DMS114 treated with DMSO at 0.1 percent for 48 hours (cell line): ENCODE results near the gene DNAJB11.
A peak's percentile ranks its signal among the peaks of the same experiment; 100 is the strongest.

Experiments
- DNase-seq: peaks from one replicate; lab custom pipeline; 2025; ENCODE audit not compliant: unreplicated experiment; lab: John Stamatoyannopoulos, UW

DNAJB11 gene

DNA sequence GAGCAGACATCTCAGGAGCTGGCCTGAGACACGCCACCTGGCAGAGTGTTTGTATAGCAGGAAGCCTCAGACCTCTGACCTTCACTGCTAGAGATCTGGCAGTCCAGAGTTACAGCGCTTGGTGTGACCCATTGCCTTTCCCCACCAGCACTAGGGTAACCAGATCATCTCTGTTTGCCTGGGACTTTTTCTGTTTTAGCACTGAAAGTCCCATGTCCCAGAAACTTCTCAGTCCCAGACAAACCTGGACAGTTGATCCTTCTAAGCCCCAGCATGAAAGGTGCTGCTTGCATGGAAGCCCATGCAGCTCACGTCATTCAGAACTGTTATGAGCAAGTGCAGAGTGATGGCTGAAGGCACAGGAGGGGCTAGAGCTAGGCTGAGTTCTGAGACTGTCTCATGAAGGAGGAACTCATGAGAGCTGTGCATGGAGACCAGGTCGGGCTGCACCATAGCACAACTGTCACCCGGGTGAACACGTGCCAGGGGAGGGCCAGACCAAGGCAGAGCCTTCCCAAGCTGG, 24.1 kb downstream of the DNAJB11 start:
- DNase-seq = no peak

DNA sequence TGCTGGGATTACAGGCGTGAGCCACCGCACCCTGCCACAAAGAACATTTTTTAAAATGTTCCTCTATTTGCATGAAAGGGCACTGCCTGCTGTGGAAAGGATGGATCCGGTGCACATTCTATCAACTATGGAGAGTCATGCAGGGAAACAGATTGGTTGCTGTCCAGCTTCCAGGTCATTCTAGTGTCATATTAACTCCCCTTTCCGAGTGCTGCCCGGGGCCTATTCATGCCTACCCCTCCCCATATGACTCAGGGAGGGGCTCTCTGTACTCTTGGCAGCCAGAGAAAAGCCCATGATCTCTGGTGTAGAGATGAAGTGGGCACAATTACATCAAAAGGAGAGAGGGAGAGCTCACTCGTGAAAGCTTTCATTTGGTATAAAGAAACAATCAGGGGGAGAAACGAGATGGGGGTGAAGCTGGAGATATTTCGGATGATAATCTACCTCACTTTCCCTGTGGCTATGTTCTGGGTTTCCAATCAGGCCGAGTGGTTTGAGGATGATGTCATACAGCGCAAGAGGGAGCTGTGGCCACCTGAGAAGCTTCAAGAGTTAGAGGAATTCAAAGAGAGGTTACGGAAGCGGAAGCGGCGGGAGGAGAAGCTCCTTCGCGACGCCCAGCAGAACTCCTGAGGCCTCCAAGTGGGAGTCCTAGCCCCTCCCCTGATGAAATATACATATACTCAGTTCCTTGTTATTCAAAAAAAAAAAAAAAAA, 26.2 kb downstream of the DNAJB11 start:
- DNase-seq = no peak

GRCh38 chr3:186598108-186598784, 27.7 kb downstream of the DNAJB11 start:
- DNase-seq = no peak

- no peak for DNase-seq
Measured at GRCh38 chr3:186598794-186599141, 28.2 kb downstream of the DNAJB11 start.

DNA sequence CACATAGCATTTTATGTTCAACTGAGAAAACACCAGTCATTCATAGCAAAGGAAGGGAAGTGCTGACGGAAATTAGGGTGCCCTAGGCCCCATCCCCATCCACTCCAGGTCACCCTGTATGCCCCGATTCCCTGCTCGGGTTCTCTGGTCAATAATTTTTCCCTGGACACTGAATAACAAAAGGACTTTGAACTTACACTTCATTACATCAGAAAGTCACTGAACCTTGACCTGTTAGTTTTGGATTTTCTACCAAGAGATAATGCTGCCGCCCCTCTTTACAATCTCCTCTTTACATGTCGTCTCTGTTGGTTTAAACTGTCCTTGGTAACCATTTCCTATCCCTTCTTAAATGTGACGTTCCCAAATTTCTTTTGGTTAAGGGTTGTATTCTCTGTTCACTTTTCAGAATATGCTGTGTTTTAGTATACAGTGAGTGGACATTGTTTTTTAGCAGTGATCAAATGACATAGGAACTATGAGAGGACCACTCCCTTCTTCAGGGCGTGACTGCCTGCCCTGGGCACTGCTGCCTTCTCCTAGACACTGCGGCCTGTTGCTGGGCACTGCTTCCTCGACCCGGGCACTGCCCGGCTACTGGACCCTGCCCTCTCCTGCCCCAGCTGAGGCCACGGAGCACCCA, 28.7 kb downstream of the DNAJB11 start:
- DNase-seq = no peak

- DNase-seq = no peak
Measured at GRCh38 chr3:186599785-186600166, 29.3 kb downstream of the DNAJB11 start.

DNA sequence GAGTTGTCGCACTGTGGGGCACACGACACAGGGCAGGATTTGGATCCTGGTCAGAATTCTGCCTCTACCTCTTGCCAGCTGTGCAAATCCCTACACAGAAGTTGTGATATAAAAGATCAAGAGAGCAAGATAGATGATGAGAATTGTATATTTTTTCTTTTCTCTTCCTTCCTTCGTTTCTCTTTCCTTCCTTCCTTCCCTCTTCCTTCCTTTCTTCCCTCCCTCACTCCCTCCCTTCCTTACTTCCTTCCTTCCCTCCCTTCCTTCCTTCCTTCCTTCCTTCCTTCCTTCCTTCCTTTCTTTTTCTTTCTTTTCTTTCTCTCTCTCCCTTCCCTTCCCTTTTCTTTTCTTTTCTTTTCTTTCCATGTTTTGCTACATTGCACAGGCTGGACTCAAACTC, 30.4 kb downstream of the DNAJB11 start:
- DNase-seq = no peak

DNA sequence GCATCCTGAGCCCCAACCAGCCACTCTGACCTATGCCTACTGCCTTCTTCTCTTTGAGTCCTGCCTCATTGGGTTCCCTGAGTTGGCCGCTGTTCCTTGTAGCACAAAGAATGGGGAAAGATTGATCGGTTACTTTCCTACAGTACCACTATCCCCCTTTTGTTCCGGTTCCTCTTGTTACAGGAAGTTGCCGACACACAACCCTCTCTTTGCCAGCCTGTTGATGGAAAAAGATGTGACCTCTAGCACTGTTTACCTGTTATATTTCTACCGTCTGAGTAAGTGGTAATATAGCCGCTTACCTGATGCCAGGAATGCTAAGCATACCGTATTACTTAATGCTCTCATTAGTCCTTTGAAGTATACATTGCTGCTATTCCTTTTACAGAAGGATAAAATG, 32.6 kb downstream of the DNAJB11 start:
- DNase-seq = no peak

GRCh38 chr3:186605078-186605477, 34.6 kb downstream of the DNAJB11 start:
- DNase-seq = no peak

DNA sequence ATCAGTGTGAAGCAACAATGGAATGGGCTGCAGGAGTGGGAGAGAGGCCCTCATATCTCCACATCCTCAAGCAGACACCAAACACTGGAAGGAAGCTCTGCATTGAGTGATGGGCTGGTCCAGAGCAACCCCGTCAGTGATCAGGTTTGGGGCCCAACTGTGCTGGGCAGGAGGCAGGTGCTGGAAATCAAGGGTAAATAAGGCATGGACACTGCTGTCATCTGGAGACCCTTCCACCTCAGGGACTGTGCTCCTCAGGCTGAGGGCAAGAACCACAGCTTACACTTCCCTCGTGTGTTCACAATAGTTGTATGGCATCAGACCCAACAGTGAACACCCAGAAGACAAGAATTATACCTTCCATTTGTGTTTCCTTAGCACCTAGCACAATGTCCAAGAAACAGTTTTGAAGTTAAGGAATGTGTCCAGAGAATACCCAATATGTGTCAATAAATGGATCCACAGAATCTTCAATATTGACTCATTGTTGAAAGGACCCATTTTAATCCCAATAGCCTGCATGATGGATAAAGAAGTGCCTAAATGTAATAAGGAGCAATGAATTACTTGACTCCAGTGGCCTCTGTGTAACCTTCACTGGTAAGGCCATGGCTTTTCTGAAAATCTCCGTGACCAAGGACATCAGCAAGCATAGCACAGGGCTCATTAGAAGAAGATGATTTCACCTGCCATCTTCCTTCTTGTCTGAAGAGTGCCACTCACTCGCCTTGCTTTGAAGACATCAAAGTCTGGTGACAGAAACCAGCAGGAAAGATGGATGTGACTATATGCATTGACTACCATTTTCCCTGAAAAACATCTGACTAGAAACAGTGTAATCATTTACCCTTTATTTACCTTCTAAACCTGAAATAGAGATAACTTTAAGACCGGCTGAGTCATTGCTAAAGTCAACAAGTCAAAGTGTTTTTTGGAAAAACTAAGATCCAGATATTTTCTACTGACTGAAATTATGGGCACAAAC, 35.3 kb downstream of the DNAJB11 start:
- DNase-seq = no peak

- no peak for DNase-seq
Measured at GRCh38 chr3:186608624-186609215, 38.2 kb downstream of the DNAJB11 start.

DNA sequence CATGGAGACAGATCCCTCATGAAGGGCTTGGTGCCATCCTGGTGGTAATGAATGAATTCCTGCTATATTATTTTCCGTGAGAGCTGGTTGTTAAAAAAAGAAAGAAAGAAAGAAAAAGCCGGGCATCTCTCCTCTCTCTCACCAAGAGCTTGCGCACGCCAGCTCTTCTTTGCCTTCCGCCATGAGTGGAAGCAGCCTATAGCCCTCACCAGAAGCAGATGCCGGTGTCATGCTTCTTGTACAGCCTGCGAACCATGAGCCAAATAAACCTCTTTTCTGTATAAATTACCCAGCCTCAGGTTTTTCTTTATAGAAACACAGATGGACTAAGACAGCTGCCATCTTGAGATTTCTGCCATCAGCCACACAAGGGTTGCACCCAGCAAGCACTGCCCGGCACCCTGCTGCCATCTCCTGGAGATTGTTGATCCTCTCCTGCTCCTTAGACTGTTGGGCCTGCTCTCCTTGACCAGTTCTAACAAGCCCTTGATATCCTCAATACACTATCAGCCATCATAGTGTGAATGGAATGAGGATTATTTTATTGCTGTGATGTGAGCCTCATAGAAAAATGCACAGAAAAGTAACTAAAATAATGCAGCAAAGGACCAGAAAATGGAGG, 38.8 kb downstream of the DNAJB11 start:
- no peak for DNase-seq

DNA sequence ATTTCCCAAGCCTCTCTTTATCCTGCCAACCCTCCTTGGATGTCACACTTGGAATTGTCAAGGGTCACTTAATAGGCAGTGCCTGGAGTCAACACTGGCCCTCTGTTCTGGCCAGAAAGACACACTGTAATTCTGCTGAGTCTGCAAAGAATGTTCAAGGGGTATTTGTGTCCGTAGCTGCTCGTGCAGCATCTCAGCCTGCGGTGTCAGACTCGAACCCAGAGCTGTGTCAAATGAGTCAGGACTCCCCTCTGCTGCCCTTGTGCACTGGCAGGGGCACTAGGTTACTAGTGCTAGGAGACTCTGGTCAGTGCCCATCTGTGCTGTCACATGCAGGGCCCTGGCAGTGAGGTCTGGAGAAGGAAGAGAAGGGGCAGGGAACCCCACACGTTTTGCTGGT, 41.5 kb downstream of the DNAJB11 start:
- DNase-seq = no peak

- no peak for DNase-seq
Measured at GRCh38 chr3:186612721-186613636, 42.5 kb downstream of the DNAJB11 start, which contains the start of gene AHSG. AHSG (plus strand) TSS chr3:186613060; CDS start chr3:186613142, 82 bp downstream.

GRCh38 chr3:186613637-186614265, 43.2 kb downstream of the DNAJB11 start:
- DNase-seq = no peak

GRCh38 chr3:186614266-186614596, 43.7 kb downstream of the DNAJB11 start:
- no peak for DNase-seq

GRCh38 chr3:186614597-186615483, 44.3 kb downstream of the DNAJB11 start:
- peak; percentile 55 for DNase-seq

GRCh38 chr3:186616299-186616617, 45.7 kb downstream of the DNAJB11 start:
- no peak for DNase-seq
